GM06990 (cell line): ENCODE results near the gene OR2H2.

Experiments used
- DNase-seq: peaks from one replicate; pipeline ENCODE4 v3.0.0-alpha.2; 2011; ENCODE audit not compliant: insufficient read length; ENCODE audit errors: extremely low read depth
- H3K27me3 ChIP-seq: replicated peaks from 2 replicates; pipeline ENCODE4 v1.6.0; 2011; ENCODE audit warnings: low read length; ENCODE audit not compliant: control insufficient read depth, insufficient read depth
- H3K36me3 ChIP-seq: 2 replicates; pipeline ENCODE4 v1.5.1; 2011; ENCODE audit warnings: low read length; ENCODE audit not compliant: control insufficient read depth, insufficient read depth
- H3K4me3 ChIP-seq: replicated peaks from 2 replicates; pipeline ENCODE4 v1.5.1; 2011; ENCODE audit warnings: low read depth, mild to moderate bottlenecking, control low read depth, low read length
- TF ChIP-seq, protein P1 (sequence below): IDR thresholded peaks from 2 replicates; pipeline ENCODE4 v1.5.1; 2011; ENCODE audit warnings: low read length, control low read depth, mild to moderate bottlenecking, inconsistent platforms; ENCODE audit not compliant: insufficient read depth, poor library complexity, severe bottlenecking

Gene OR2H2

GRCh38 chr6:29591677-29592076 is 6.8 kb downstream of the OR2H2 start:
- Histone ChIP-seq H3K27me3 (no peaks in the 10 kb centered on the region), H3K4me3 (no peak overlapping the region), H3K36me3 (no peaks in the 10 kb centered on the region)
- TF ChIP-seq, protein P1, sequence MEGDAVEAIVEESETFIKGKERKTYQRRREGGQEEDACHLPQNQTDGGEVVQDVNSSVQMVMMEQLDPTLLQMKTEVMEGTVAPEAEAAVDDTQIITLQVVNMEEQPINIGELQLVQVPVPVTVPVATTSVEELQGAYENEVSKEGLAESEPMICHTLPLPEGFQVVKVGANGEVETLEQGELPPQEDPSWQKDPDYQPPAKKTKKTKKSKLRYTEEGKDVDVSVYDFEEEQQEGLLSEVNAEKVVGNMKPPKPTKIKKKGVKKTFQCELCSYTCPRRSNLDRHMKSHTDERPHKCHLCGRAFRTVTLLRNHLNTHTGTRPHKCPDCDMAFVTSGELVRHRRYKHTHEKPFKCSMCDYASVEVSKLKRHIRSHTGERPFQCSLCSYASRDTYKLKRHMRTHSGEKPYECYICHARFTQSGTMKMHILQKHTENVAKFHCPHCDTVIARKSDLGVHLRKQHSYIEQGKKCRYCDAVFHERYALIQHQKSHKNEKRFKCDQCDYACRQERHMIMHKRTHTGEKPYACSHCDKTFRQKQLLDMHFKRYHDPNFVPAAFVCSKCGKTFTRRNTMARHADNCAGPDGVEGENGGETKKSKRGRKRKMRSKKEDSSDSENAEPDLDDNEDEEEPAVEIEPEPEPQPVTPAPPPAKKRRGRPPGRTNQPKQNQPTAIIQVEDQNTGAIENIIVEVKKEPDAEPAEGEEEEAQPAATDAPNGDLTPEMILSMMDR: no peak
- DNase-seq: no peak

GRCh38 chr6:29593199-29593855 is 8.4 kb downstream of the OR2H2 start:
- DNase-seq: no peak

DNA sequence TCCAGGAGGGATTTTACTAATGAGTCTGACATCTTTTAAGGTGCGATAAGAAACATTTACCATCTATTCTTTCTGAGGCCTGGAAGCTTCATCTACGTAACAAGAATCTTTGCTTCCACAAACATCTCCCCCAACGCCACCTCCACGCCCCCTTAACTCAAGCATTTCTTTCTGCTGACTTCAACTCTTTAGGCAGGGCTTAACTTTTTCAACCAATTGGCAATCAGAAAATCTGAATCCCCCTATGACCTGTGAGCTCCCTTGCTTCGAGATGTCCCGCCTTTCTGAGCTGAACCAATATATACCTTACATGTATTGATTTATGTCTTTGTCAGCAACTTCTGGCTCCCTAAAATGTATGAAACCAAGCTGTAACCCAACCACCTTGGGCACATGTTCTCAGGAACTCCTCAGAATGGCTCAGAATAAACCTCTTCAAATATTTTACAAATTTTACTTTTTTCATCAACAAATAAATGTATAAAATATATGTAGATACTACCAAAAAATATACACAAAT is 11.5 kb downstream of the OR2H2 start:
- TF ChIP-seq, protein P1: no peak
- Histone ChIP-seq H3K36me3 (no peaks in the 10 kb centered on the region), H3K4me3 (no peak overlapping the region), H3K27me3 (no peaks in the 10 kb centered on the region)
- DNase-seq: no peak

More at GRCh38 chr6:29593199-29593855, 8.4 kb downstream of the OR2H2 start:
- no peaks in the 10 kb centered on the region for H3K27me3 ChIP-seq
- no peaks in the 10 kb centered on the region for H3K36me3 ChIP-seq
- TF ChIP-seq, protein P1: no peak
- no peak overlapping the region for H3K4me3 ChIP-seq

DNA sequence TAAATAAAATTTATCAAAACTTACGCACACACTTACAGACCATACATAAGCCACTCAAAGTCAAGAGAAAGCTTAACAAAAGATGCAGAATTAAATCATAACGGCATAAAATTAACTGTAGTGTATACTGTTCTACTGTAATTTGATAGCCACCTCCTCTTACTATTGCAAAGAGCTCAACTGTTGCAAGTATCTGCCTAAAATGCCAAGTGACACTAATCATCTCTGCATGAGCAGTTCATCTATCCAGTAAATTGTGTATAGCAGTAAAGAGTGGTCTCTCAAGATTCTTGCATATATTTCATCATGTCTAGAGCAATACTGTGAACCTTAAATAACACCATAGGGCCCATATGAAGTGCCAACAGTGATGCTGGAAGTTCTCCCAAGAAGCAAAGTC is 12.3 kb downstream of the OR2H2 start:
- DNase-seq: no peak
- H3K27me3 ChIP-seq: no peaks in the 10 kb centered on the region
- H3K4me3 ChIP-seq: no peak overlapping the region
- no peaks in the 10 kb centered on the region for H3K36me3 ChIP-seq
- TF ChIP-seq, protein P1: no peak

DNA sequence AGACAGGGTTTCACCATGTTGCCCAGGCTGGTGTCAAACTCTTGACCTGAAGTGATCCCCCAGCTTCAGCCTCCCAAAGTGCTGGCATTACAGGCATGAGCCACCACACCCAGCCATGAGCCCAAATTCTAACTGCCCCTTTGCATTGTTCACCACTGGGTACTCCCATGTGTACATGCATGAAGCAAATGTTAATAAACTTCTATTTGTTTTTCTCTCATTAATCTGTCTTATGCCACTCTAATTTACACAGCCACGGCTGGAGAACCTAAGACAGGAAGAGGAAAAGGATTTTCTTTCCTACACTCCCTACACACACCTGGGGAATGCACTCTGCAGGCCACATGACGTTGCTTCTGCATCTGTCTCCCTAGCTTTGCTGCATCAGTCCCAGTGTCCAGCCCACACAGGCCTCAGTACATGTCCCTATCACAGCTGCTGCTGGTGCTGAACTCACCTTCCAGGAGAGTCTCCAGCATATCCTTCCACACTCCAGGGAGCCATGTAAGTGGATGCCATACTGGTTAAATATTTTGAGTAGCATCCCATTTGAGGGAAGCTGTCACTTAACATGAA is 13.3 kb downstream of the OR2H2 start:
- TF ChIP-seq, protein P1: no peak
- Histone ChIP-seq H3K36me3 (no peaks in the 10 kb centered on the region), H3K27me3 (no peaks in the 10 kb centered on the region), H3K4me3 (no peak overlapping the region)
- no peak for DNase-seq
